Adrenal gland (tissue), 5 donors: Measurements from ENCODE around the gene NISCH.

Experiments used
- POLR2A ChIP-seq, 2 donors: fragments of 450-650 bp; IDR thresholded peaks; one replicate each; pipeline ENCODE4 v1.6.1; 2017; ENCODE audit warnings: antibody characterized with exemption in 2 of 2, mild to moderate bottlenecking in 2 of 2, moderate library complexity in 1 of 2
- TF ChIP-seq, protein P1 (sequence below), 6 experiments: fragments of 450-650 bp in 4 of 6; fragments of 200-600 bp in 2 of 6; sonication (generic) in 1 of 6; IDR thresholded peaks; 1 replicate in 5 of 6; 2 replicates in 1 of 6; pipeline versions ENCODE4 v1.5.1 to v1.8.0; 2016 to 2021; ENCODE audit warnings: antibody characterized with exemption in 6 of 6, mild to moderate bottlenecking in 2 of 6, moderate library complexity in 1 of 6
- donor health status: DM: no; HTN: no; CAD: no.

DNA sequence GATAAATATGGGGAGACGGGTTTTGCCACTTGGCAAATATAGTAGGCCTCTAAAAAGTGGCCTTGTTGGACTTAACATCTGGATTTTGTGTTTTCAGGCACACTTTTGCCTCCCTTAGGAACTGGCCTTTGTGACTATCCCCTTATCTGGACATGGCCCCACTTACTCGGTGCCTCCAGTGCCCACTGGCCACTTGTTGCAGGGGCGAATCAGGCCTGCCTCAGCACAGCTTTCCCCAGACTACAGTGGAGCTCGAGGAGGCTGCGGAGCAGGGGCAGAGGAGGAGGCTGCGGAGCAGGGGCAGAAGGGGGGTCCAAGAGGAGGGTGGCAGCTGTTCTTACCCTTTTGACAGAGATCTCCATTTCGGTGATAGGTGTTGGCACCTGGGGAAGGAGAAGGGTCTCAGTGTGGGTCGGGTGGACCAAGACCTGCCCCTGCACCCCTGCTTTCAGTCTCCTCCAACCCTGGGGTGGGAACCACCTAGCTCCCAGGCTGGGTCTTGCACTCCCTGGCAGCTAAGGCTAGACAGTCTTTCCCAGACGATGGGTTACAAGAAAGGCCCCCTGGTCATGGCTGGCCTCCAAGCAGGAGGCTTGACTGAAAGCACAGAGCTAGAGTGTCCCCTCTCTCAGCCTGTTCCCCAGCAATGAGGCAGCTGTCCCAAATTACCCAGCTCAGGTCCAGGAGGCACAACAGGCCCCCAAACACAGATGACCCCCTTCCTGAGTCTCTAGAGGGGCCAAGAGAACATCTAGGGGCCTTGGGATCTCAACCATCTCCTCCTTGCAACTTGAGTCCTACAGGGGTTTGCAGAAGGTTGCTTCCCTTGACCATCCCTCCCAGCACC lies 16.6 kb upstream of the NISCH start:
- TF ChIP-seq, protein P1, sequence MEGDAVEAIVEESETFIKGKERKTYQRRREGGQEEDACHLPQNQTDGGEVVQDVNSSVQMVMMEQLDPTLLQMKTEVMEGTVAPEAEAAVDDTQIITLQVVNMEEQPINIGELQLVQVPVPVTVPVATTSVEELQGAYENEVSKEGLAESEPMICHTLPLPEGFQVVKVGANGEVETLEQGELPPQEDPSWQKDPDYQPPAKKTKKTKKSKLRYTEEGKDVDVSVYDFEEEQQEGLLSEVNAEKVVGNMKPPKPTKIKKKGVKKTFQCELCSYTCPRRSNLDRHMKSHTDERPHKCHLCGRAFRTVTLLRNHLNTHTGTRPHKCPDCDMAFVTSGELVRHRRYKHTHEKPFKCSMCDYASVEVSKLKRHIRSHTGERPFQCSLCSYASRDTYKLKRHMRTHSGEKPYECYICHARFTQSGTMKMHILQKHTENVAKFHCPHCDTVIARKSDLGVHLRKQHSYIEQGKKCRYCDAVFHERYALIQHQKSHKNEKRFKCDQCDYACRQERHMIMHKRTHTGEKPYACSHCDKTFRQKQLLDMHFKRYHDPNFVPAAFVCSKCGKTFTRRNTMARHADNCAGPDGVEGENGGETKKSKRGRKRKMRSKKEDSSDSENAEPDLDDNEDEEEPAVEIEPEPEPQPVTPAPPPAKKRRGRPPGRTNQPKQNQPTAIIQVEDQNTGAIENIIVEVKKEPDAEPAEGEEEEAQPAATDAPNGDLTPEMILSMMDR (IDR thresholded peaks at IDR 0.05): no peak
- no peak for TF ChIP-seq POLR2A (IDR thresholded peaks at IDR 0.05)
